GM12874 (cell line): ENCODE measurements around the gene NAA80.

Experiments
- TF ChIP-seq, protein P1 (sequence below): IDR thresholded peaks from 2 replicates; pipeline ENCODE4 v1.5.1; 2011; ENCODE audit warnings: low read depth, mild to moderate bottlenecking, control low read depth, low read length, moderate library complexity; ENCODE audit not compliant: insufficient read depth

Gene NAA80

DNA sequence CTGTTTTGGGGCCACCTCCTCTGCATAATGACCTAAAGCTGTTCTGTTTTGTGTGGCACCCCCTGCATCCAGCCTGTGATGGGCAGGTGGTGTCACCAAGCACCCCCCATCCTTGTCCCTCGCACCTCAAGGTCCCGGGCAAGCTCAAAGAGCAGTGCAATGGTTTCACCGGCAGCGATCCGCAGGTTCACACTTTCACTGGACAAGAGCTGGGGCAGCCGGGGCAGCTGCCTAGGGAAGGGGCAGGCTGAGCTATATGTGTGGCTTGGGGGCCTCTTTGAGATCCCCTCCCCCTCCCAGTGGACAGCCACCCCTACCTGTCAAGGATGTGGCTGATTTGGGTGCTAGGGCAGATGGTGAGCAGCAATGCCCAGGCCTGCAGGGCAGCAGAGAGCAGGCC is 10.1 kb downstream of the NAA80 start:
- TF ChIP-seq, protein P1, sequence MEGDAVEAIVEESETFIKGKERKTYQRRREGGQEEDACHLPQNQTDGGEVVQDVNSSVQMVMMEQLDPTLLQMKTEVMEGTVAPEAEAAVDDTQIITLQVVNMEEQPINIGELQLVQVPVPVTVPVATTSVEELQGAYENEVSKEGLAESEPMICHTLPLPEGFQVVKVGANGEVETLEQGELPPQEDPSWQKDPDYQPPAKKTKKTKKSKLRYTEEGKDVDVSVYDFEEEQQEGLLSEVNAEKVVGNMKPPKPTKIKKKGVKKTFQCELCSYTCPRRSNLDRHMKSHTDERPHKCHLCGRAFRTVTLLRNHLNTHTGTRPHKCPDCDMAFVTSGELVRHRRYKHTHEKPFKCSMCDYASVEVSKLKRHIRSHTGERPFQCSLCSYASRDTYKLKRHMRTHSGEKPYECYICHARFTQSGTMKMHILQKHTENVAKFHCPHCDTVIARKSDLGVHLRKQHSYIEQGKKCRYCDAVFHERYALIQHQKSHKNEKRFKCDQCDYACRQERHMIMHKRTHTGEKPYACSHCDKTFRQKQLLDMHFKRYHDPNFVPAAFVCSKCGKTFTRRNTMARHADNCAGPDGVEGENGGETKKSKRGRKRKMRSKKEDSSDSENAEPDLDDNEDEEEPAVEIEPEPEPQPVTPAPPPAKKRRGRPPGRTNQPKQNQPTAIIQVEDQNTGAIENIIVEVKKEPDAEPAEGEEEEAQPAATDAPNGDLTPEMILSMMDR = no peak

DNA sequence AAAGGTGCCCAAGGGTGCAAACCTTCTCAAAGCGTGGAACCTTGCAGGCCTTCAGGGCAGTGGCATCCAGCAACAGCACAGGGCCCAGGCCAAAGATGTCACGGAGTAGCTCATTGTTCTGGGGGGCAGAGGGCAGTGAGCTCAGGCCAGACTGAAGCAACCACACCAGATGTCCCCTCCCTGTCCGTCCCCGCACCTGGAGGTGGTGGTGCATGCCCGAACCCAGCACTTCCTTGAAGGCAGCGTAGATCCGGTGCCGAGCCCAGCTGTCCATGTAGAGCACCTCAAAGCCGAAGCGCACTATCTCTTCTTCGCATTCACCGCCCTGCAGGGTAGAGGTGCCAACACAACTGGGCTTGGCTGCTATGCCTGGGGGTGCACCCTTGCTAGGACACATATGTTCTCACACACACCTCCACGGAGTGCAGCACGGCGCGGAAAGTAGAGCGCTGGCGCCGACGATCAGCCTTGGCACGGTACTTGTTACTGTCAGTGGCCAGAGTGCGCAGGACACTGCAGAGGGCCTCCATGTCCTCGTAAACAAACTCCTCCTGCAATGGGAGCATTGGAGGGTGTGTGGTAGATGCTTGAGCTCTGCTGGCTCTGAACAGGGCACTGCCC is 10.7 kb downstream of the NAA80 start:
- TF ChIP-seq, protein P1 = no peak

DNA sequence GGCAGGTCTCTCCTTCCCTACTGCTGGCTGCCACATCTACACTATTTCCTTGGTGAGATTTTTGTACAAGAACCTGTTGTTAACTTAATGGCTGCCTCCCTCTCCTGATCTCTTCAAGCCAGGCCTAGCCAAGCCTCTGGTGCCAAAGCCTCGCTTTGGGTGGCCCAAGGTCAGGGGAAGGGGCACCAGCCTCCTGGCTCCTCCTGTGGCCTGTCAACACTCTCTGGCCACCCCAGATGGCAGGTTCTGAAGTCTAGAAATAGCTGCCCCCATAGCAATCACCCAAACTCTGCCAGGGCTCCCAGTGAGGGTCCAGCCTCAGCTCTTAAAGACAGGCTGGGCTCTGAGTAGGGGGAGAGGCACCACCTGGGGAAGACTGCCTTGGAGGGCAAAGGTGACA is 11.9 kb downstream of the NAA80 start:
- TF ChIP-seq, protein P1 = no peak

DNA sequence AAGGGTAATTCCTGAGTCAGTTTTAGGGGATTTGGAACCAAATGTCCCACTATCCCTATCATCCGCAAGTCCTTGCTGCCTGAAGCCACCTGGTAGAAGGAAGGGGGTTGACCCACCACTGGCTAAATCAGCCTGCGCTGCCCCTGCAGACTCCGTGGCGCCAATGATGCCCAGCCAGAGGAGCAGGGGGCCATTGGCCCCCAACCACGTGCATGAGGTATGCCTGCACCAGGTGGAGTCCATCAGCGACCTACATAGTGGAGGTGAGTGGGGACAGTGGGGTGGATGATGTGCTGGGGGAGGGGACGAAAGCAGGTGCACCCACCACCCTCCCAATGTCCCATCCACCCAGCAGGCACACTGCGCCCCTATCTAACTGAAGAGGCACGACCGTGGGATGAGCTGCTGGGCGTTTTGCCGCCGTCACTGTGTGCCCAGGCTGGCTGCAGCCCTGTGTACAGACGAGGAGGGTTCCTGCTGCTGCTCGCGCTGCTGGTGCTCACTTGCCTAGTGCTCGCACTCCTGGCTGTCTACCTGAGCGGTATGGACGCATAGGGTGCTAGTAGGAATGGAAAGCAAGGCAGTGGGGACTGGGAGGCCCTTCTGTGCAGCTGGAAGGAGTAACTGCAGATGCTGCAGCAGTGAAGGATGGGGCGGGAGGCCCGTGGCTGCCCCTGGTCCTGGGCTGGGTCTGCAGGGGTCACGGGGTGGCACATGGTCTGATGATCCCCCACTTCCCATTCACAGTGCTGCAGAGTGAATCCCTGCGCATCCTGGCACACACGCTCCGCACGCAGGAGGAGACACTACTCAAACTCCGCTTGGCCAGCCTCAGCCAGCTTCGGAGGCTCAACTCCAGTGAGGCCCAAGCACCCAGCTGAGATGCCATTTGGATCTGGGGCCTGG is 12.6 kb downstream of the NAA80 start:
- TF ChIP-seq, protein P1 = no peak

DNA sequence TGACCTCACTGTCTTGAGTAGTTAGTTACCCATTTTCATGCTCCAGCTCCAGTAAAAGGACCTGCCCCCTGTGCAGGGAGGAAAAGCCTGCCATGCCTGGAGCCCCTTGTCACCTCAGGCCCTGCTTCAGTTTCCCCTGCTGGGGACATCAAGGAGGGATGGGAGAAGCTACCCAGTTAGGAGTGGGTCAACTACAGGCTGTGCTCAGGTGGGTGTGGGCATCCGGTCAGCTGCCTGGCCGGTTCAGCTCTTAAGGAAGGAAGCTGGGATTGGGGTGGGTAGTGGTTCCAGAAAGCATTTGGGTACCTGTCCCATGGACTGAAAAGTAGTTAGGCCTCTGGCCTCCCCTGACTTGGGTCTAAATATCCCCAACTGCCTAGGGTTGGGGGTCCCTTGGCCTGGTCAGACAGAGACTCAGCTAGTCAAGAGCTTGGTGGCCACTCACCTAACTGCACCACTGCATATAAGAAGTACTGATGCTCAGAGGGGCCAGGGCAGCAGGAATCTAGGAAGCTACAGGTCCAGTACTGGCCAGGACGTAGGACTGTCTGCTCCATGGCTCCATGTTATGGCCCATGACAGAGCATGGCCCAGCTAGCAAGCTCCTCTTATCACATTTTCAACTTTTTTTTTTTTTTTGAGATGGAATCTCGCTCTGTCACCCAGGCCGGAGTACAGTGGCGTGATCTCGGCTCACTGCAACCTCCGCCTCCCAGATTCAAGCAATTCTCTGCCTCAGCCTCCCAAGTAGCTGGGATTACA is 19.8 kb downstream of the NAA80 start:
- TF ChIP-seq, protein P1 = no peak

DNA sequence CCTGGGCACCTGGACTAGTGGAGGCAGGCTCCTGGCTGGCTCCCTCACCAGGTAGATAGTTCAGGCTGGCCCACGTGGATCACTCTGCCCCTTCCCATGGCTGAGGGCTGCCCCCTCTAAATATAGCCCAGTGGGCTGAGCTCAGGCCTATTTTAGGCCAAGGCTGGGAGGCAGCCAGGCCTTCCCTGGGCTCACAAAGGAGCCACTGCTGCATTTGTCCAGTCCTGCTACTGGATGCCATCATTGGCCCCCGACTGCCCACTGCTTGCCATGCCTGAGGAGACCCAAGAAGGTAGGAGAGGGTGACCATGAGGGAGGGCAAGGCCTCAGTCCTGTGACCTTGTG is 20.4 kb downstream of the NAA80 start, which contains the start of gene LSMEM2:
TSS of gene LSMEM2 (plus strand) at position 208 of the 345 bp plus-strand sequence. CDS start at position 235, 27 bp downstream.
- TF ChIP-seq, protein P1 = no peak

DNA sequence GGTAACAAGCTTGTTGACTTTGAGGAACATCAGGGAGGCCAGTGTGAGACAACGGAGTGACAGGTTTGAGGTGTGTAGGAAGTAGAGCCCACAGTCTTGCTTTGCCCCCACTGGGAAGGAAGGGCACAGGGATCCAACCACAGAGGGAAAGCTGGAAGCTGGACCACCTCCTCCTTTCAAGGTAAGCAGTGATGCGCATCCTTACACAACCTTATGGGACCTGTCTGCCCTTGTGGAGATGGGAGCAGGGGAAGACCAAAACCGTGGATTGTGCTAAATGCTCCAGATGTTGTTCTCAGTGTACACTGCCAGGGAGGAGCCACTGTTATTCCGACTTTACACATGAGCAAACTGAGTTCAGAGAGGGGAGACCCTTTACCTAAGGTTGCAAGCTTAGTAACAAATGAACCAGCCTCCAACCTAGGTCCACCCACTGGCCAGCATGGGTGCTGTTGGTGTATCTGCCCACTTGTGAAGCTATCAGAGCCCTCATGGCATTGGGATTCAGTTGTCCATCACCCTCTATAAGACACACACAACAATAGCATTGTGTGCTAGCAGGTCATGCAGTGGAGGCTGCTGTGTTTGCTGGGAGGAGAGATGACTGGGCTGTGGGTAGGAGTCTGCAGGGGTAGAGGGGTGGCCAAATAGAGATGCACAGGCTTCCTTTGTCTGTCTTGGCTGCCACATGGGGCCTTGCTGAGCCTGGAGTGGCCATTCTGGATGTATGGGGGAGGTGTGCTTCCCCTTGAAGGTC is 20.9 kb downstream of the NAA80 start:
- TF ChIP-seq, protein P1 = no peak
